HepG2 (cell line): ENCODE results near the gene ZNF324B. TPM values are rescaled to one million over a fixed set of nuclear protein-coding genes. Genes with fewer than 3 reads are reported as not detected.
A peak's percentile ranks its signal among the peaks of the same experiment; 100 is the strongest.

Experiments used
- ARID4A ChIP-seq: sonication (generic); formaldehyde crosslinking; IDR thresholded peaks from 2 replicates; pipeline ENCODE4 v1.5.0; 2020; ENCODE audit warnings: mild to moderate bottlenecking, missing genetic modification reagents, borderline replicate concordance
- BCL6 ChIP-seq: IDR thresholded peaks from 2 replicates; pipeline ENCODE4 v1.6.1; 2016; ENCODE audit warnings: missing genetic modification reagents, missing compliant biosample characterization
- JUN ChIP-seq: sonication (generic); formaldehyde crosslinking; IDR thresholded peaks from 2 replicates; pipeline ENCODE4 v1.4.0; 2020; ENCODE audit warnings: mild to moderate bottlenecking, missing genetic modification reagents
- KDM5A ChIP-seq: fragments of 200-600 bp; sonication (generic); IDR thresholded peaks from 2 replicates; pipeline ENCODE4 v1.7.0; 2018; ENCODE audit warnings: antibody characterized with exemption, mild to moderate bottlenecking, low read length, borderline replicate concordance
- MLLT10 ChIP-seq: sonication (generic); formaldehyde crosslinking; IDR thresholded peaks from 2 replicates; pipeline ENCODE4 v1.4.0; 2020; ENCODE audit warnings: missing genetic modification reagents
- NR2F1 ChIP-seq, 2 experiments: fragments of 450-650 bp in 1 of 2; formaldehyde crosslinking in 1 of 2; IDR thresholded peaks; 2 replicates each; pipeline versions ENCODE4 v1.5.0 to v1.6.1; 2016 to 2020; ENCODE audit warnings: mild to moderate bottlenecking in 1 of 2, missing compliant biosample characterization in 1 of 2, missing genetic modification reagents in 1 of 2, moderate library complexity in 1 of 2
- PLSCR1 ChIP-seq: sonication (generic); formaldehyde crosslinking; IDR thresholded peaks from 2 replicates; pipeline ENCODE4 v1.5.0; 2020; ENCODE audit warnings: missing genetic modification reagents, mild to moderate bottlenecking, borderline replicate concordance
- RELA ChIP-seq: sonication (generic); formaldehyde crosslinking; IDR thresholded peaks from 2 replicates; pipeline ENCODE4 v1.4.0; 2020; ENCODE audit warnings: missing genetic modification reagents
- RORA ChIP-seq: sonication (generic); formaldehyde crosslinking; IDR thresholded peaks from 2 replicates; pipeline ENCODE4 v1.5.0; 2020; ENCODE audit warnings: mild to moderate bottlenecking, missing genetic modification reagents, moderate library complexity
- XRCC5 ChIP-seq: fragments of 200-400 bp; formaldehyde crosslinking; optimal IDR thresholded peaks from 2 replicates; pipeline ENCODE3; 2017; ENCODE audit warnings: mild to moderate bottlenecking, low read length
- ZBTB8A ChIP-seq: sonication (generic); formaldehyde crosslinking; IDR thresholded peaks from 2 replicates; pipeline ENCODE4 v1.4.0; 2020; ENCODE audit warnings: mild to moderate bottlenecking, low read depth, missing genetic modification reagents, borderline replicate concordance
- ZFP90 ChIP-seq: sonication (generic); formaldehyde crosslinking; IDR thresholded peaks from 2 replicates; pipeline ENCODE4 v1.8.0; 2022; ENCODE audit warnings: missing genetic modification reagents, mild to moderate bottlenecking, inconsistent platforms, borderline replicate concordance
- ZNF577 ChIP-seq: sonication (generic); formaldehyde crosslinking; IDR thresholded peaks from 2 replicates; pipeline ENCODE4 v1.4.0; 2020; ENCODE audit warnings: mild to moderate bottlenecking, low read depth, missing genetic modification reagents, borderline replicate concordance
- ZNF670 ChIP-seq: sonication (generic); formaldehyde crosslinking; IDR thresholded peaks from 2 replicates; pipeline ENCODE4 v1.8.0; 2022; ENCODE audit warnings: mild to moderate bottlenecking, missing genetic modification reagents, borderline replicate concordance
- ZNF709 ChIP-seq: sonication (generic); formaldehyde crosslinking; IDR thresholded peaks from 2 replicates; pipeline ENCODE4 v1.5.0; 2020; ENCODE audit warnings: mild to moderate bottlenecking, missing genetic modification reagents
- ZNF891 ChIP-seq: sonication (generic); formaldehyde crosslinking; IDR thresholded peaks from 2 replicates; pipeline ENCODE4 v1.5.0; 2020; ENCODE audit warnings: mild to moderate bottlenecking, missing genetic modification reagents
- polyA plus RNA-seq, 8 experiments: library from polyadenylated mRNA; depleted of rRNA in 3 of 8; stranded (reverse) in 7 of 8; unstranded in 1 of 8; fragments of >200 nt; fragmentation: Illumina TruSeq in 4 of 8; extraction: Trizol in 4 of 8; gene quantifications; 2 replicates each; pipeline versions ENCODE4 v1.2.1 to v1.2.3, GENCODE V29; 2011 to 2016; ENCODE audit warnings: low read depth in 4 of 8, missing spikeins in 1 of 8, mixed read lengths in 1 of 8; ENCODE audit not compliant: insufficient read depth in 1 of 8
- total RNA-seq, 5 experiments: library from RNA; depleted of rRNA; stranded (reverse); fragments of >200 nt; fragmentation: Illumina TruSeq; extraction: Trizol; gene quantifications; 2 replicates each; pipeline ENCODE4 v1.2.3, GENCODE V29; 2016; ENCODE audit warnings: low read depth in 1 of 5
- TF ChIP-seq, protein P1 (sequence below): sonication (generic); formaldehyde crosslinking; IDR thresholded peaks from 2 replicates; pipeline ENCODE4 v1.5.0; 2020; ENCODE audit warnings: mild to moderate bottlenecking, missing genetic modification reagents
- TF ChIP-seq, protein P2 (sequence below): sonication (generic); formaldehyde crosslinking; IDR thresholded peaks from 2 replicates; pipeline ENCODE4 v1.8.0; 2023; ENCODE audit warnings: mild to moderate bottlenecking, missing genetic modification reagents

Gene ZNF324B
- total and polyA plus RNA-seq, 2 of the 13 experiments (the other 11 are each of a cell fraction or from before 2014, with no cell fraction given), result 0.53 to 3.0 TPM

GRCh38 chr19:58466760-58467589 lies 15.6 kb downstream of the ZNF324B start, which contains the start of gene ZNF324 (continued):
- TF ChIP-seq, protein P1, sequence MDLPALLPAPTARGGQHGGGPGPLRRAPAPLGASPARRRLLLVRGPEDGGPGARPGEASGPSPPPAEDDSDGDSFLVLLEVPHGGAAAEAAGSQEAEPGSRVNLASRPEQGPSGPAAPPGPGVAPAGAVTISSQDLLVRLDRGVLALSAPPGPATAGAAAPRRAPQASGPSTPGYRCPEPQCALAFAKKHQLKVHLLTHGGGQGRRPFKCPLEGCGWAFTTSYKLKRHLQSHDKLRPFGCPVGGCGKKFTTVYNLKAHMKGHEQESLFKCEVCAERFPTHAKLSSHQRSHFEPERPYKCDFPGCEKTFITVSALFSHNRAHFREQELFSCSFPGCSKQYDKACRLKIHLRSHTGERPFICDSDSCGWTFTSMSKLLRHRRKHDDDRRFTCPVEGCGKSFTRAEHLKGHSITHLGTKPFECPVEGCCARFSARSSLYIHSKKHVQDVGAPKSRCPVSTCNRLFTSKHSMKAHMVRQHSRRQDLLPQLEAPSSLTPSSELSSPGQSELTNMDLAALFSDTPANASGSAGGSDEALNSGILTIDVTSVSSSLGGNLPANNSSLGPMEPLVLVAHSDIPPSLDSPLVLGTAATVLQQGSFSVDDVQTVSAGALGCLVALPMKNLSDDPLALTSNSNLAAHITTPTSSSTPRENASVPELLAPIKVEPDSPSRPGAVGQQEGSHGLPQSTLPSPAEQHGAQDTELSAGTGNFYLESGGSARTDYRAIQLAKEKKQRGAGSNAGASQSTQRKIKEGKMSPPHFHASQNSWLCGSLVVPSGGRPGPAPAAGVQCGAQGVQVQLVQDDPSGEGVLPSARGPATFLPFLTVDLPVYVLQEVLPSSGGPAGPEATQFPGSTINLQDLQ, result no peak
- no peak for TF ChIP-seq ZNF709 (CRISPR knock-in tag)
- TF ChIP-seq, protein P2, sequence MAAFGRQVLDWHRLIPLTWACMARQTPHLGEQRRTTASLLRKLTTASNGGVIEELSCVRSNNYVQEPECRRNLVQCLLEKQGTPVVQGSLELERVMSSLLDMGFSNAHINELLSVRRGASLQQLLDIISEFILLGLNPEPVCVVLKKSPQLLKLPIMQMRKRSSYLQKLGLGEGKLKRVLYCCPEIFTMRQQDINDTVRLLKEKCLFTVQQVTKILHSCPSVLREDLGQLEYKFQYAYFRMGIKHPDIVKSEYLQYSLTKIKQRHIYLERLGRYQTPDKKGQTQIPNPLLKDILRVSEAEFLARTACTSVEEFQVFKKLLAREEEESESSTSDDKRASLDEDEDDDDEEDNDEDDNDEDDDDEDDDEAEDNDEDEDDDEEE (CRISPR knock-in tag), result no peak
- TF ChIP-seq MLLT10 (CRISPR knock-in tag), result no peak
- TF ChIP-seq NR2F1 (CRISPR knock-in tag; IDR thresholded peaks at IDR 0.05), result no peak
- TF ChIP-seq BCL6 (CRISPR knock-in tag), result no peak
- TF ChIP-seq JUN (CRISPR knock-in tag), result no peak
- peak; percentile 36; the same call in 1 of the 2 replicates for TF ChIP-seq ZFP90
- TF ChIP-seq ZBTB8A (CRISPR knock-in tag), result no peak
- no peak for TF ChIP-seq ZNF577 (CRISPR knock-in tag)
- TF ChIP-seq RELA, result no peak
- peak; percentile 50; the same call in 1 of the 2 replicates for TF ChIP-seq KDM5A
- TF ChIP-seq XRCC5, result peak; percentile 39
- TF ChIP-seq RORA (CRISPR knock-in tag), result no peak
- peak; percentile 97 for TF ChIP-seq ARID4A (CRISPR knock-in tag)
- no peak for TF ChIP-seq PLSCR1 (CRISPR knock-in tag)
- TF ChIP-seq ZNF670 (CRISPR knock-in tag), result no peak
- no peak for TF ChIP-seq ZNF891 (CRISPR knock-in tag)
